ENCODE measurements around the gene RELA.

GRCh38 chr11:65654375-65655349 is 8.1 kb downstream of the RELA start:
- TF ChIP-seq CTCF (conservative IDR thresholded peaks at IDR 0.05; ENCODE audit: low read depth in 2 of 2) (no peak), REST (IDR thresholded peaks at IDR 0.05; ENCODE audit: unreplicated experiment) (no peak), POLR2AphosphoS5 (IDR thresholded peaks at IDR 0.05; ENCODE audit: low read depth) (no peak), EZH2phosphoT487 (IDR thresholded peaks at IDR 0.05; ENCODE audit: unreplicated experiment) (no peak), ZNF114 (CRISPR knock-in tag; IDR thresholded peaks at IDR 0.05) (no peak), EZH2 (IDR thresholded peaks at IDR 0.05; ENCODE audit: low read depth, unreplicated experiment) (no peak)
